ENCODE measurements around the gene NOD1.

- TF ChIP-seq CTCF (IDR thresholded peaks at IDR 0.05) (no peak), POLR2AphosphoS5 (IDR thresholded peaks at IDR 0.05) (no peak), POLR2A (IDR thresholded peaks at IDR 0.05) (no peak)
These were observed 32.9 kb upstream of the NOD1 start for GRCh38 chr7:30511494-30511893.

Measured in transverse colon (tissue), 4 donors.